Ovary (tissue), 9 donors: ENCODE data around the gene SNX8. TPM values are rescaled to one million over a fixed set of nuclear protein-coding genes. Genes with fewer than 3 reads are reported as not detected.

Source experiments
- DNase-seq, 5 donors: peaks; one replicate each; pipeline ENCODE4 v3.0.0-alpha.2; 2019 to 2020
- H3K27ac ChIP-seq, 2 donors: fragments of 200-600 bp; one replicate each; pipeline versions ENCODE4 v1.5.1 to v1.8.0; 2019 to 2022
- H3K27me3 ChIP-seq: fragments of 200-600 bp; one replicate; pipeline ENCODE4 v1.8.0; 2022
- H3K36me3 ChIP-seq: fragments of 200-600 bp; sonication (generic); one replicate; pipeline ENCODE4 v1.5.1; 2019
- H3K4me1 ChIP-seq: one replicate; pipeline ENCODE4 v1.8.1; 2013; ENCODE audit warnings: mild to moderate bottlenecking, moderate library complexity; ENCODE audit not compliant: insufficient read depth
- H3K4me3 ChIP-seq: fragments of 200-600 bp; sonication (generic); one replicate; pipeline ENCODE4 v1.5.1; 2017
- H3K9me3 ChIP-seq, 2 donors: fragments of 200-600 bp in 1 of 2; sonication (generic) in 1 of 2; one replicate each; pipeline versions ENCODE4 v1.5.1 to v1.8.1; 2013 to 2019; ENCODE audit warnings: mild to moderate bottlenecking in 1 of 2, moderate library complexity in 1 of 2
- CTCF ChIP-seq, 3 donors: fragments of 450-650 bp in 2 of 3; fragments of 200-600 bp in 1 of 3; IDR thresholded peaks; one replicate each; pipeline versions ENCODE4 v1.5.1 to v1.8.0; 2016 to 2022; ENCODE audit warnings: antibody characterized with exemption in 3 of 3, mild to moderate bottlenecking in 1 of 3
- EP300 ChIP-seq: sonication (generic); formaldehyde crosslinking; IDR thresholded peaks from one replicate; pipeline ENCODE4 v1.6.1; 2017; ENCODE audit warnings: antibody characterized with exemption
- POLR2A ChIP-seq: fragments of 450-650 bp; IDR thresholded peaks from one replicate; pipeline ENCODE4 v1.6.1; 2017; ENCODE audit warnings: antibody characterized with exemption, mild to moderate bottlenecking, moderate library complexity
- WGBS, 3 donors: extraction: QIAGEN DNeasy Blood & Tissue Kit in 1 of 3; methylation state at CpG; one replicate each; pipeline versions ENCODE4 v1.1.5 to v1.1.7; 2013 to 2017; 5-methylcytosine and 5-hydroxymethylcytosine counted together
- intact Hi-C, 4 donors: fragments of 100-400 bp; cut with DNase I; formaldehyde crosslinking; loops; one replicate each; pipeline versions ENCODE4 v1.11.0 to v1.15.1; 2022 to 2023
- polyA plus RNA-seq, 2 donors: library from polyadenylated mRNA; stranded (reverse); fragments of 200-250 nt in 1 of 2; fragments of 350-450 nt in 1 of 2; fragmentation: Illumina TruSeq in 1 of 2; extraction: RNeasy Lipid Tissue Mini Kit (QIAGEN cat#74804) in 1 of 2; gene quantifications; one replicate each; pipeline ENCODE4 v1.2.3, GENCODE V29; 2013 to 2014
- total RNA-seq, 7 donors: library from RNA; depleted of rRNA in 2 of 7; stranded (reverse); fragments of >200 nt in 2 of 7; fragmentation: NEBNext Ultra II Directional in 3 of 7; extraction: Animal tissue kit (Norgen Biotek cat#: 25700) in 3 of 7; gene quantifications; one replicate each; pipeline versions ENCODE4 v1.1.0 to v1.2.4, GENCODE V29; 2016 to 2023
- donor health status: DM: no; HTN: no; CAD: no; lungs with moderate emphysema.
- donor health status: DM: no; HTN: no; CAD: no.
- donor health status: Bipolar disorder and iron deficiency.
- donor health status: DM: yes; HTN: yes; CAD: no.
- donor health status: DM: no; HTN: no; CAD: no.
- donor health status: DM: yes; HTN: yes; CAD: no.

The SNX8 gene
- total and polyA plus RNA-seq, 9 donors = 3.2 to 37.2 (median 19.2) TPM

- intact Hi-C loops = loop anchor here in 1 of 4 donors (10.0 kb wide), 1 partner anchor 89 kb away; no protein-coding TSS in a partner anchor
- H3K36me3 ChIP-seq = no peaks in the 10 kb centered on the region
- WGBS, 3 donors = 90 to 93% (median 91%) methylated on average over 30 to 33 of the region's 33 CpGs
- no peaks in the 10 kb centered on the region for H3K9me3 ChIP-seq
- H3K27ac ChIP-seq = no peak overlapping the region
- TF ChIP-seq EP300 = no peak
- no peak for TF ChIP-seq CTCF (IDR thresholded peaks at IDR 0.05)
- TF ChIP-seq POLR2A = no peak
- H3K27me3 ChIP-seq = no peaks in the 10 kb centered on the region
- no peak for DNase-seq
- H3K4me1 ChIP-seq = no peaks in the 10 kb centered on the region
- H3K4me3 ChIP-seq = no peak overlapping the region
Observed at GRCh38 chr7:2255145-2256139, 58.8 kb downstream of the SNX8 start.

GRCh38 chr7:2254429-2255144, 59.7 kb downstream of the SNX8 start:
- intact Hi-C loops = loop anchor here in 1 of 4 donors (10.0 kb wide), 1 partner anchor 90 kb away; no protein-coding TSS in a partner anchor
- H3K36me3 ChIP-seq = no peaks in the 10 kb centered on the region
- no peaks in the 10 kb centered on the region for H3K27me3 ChIP-seq
- no peak overlapping the region for H3K27ac ChIP-seq
- TF ChIP-seq CTCF (IDR thresholded peaks at IDR 0.05) = no peak
- TF ChIP-seq POLR2A = no peak
- TF ChIP-seq EP300 = no peak
- 88 to 91% (median 89%) methylated on average over 30 to 31 of the region's 31 CpGs for WGBS, 3 donors
- no peaks in the 10 kb centered on the region for H3K9me3 ChIP-seq
- no peak overlapping the region for H3K4me3 ChIP-seq
- no peak for DNase-seq
- H3K4me1 ChIP-seq = no peaks in the 10 kb centered on the region

- H3K27ac ChIP-seq = no peak overlapping the region
- intact Hi-C loops = loop anchor here in 1 of 4 donors (10.0 kb wide), 1 partner anchor 91 kb away; no protein-coding TSS in a partner anchor
- H3K36me3 ChIP-seq = no peaks in the 10 kb centered on the region
- no peaks in the 10 kb centered on the region for H3K4me1 ChIP-seq
- 88 to 93% (median 93%) methylated on average over 30 to 32 of the region's 32 CpGs for WGBS, 3 donors
- DNase-seq = no peak
- TF ChIP-seq EP300 (no peak), CTCF (IDR thresholded peaks at IDR 0.05) (no peak)
- H3K27me3 ChIP-seq = no peaks in the 10 kb centered on the region
- no peaks in the 10 kb centered on the region for H3K9me3 ChIP-seq
- H3K4me3 ChIP-seq = no peak overlapping the region
Observed at GRCh38 chr7:2253525-2254244, 60.6 kb downstream of the SNX8 start.

GRCh38 chr7:2253021-2253420, 61.2 kb downstream of the SNX8 start:
- Histone ChIP-seq H3K27me3 (no peaks in the 10 kb centered on the region), H3K4me1 (no peaks in the 10 kb centered on the region), H3K4me3 (no peak overlapping the region), H3K9me3 (no peaks in the 10 kb centered on the region), H3K27ac (no peak overlapping the region), H3K36me3 (no peaks in the 10 kb centered on the region)
- intact Hi-C loops = loop anchor here in 1 of 4 donors (10.0 kb wide), 1 partner anchor 92 kb away; no protein-coding TSS in a partner anchor
- TF ChIP-seq POLR2A (no peak), EP300 (no peak), CTCF (IDR thresholded peaks at IDR 0.05) (no peak)
- WGBS, 3 donors = 81 to 89% (median 87%) methylated on average over 4 to 9 of the region's 9 CpGs
- DNase-seq = no peak
